ENCODE data around the gene CUX1. TPM values are rescaled to one million over a fixed set of nuclear protein-coding genes. Genes with fewer than 3 reads are reported as not detected.
"Not testable (repeated sequence)": the region's sequence is repeated elsewhere in the genome, so short reads cannot be mapped to it uniquely, and the experiment has no call there.

Gene CUX1
- total RNA-seq, 1 donor from 2014 or later, result 89.1 TPM

DNA sequence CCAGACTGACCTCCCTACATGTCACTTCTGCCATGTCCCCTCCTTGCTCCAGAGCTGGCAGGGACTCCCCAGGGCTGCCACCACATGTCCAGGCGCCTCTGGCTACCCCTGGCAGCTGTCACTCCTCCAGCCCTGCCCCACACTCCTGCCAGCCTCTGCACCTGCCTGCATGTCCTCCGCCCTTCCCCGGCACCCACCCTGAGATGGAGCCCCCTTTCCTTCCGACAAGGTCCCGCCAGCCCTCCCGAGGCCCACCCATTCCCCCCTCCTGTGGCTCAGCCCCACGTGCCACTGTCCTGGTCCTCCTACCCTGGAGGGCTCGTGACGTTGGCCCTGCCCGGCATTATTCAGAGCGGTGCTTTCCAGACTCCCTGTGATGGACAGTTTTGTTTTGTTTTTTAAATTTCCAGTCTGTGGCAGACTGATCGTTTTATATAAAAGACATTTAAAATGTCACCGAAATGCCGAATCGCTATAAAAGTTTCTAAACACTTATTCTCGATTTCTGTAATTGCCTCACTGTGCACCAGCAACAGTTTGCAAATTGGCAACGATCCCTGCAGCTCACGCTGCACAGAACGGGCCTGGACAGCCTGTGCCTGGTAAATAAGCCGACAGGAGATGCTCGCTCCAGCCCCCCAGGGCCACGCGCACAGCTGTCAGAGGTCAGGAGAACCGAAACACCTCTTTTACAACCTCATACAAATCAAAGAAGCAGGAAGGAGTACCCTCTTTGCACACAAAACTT lies 358.2 kb downstream of the CUX1 start:
- DNase-seq (ENCODE audit: extremely low spot score, unreplicated experiment), result no peak
- H3K27ac Mint-ChIP-seq (ENCODE audit: unreplicated experiment), result no peak overlapping the region
- TF ChIP-seq, protein P1, sequence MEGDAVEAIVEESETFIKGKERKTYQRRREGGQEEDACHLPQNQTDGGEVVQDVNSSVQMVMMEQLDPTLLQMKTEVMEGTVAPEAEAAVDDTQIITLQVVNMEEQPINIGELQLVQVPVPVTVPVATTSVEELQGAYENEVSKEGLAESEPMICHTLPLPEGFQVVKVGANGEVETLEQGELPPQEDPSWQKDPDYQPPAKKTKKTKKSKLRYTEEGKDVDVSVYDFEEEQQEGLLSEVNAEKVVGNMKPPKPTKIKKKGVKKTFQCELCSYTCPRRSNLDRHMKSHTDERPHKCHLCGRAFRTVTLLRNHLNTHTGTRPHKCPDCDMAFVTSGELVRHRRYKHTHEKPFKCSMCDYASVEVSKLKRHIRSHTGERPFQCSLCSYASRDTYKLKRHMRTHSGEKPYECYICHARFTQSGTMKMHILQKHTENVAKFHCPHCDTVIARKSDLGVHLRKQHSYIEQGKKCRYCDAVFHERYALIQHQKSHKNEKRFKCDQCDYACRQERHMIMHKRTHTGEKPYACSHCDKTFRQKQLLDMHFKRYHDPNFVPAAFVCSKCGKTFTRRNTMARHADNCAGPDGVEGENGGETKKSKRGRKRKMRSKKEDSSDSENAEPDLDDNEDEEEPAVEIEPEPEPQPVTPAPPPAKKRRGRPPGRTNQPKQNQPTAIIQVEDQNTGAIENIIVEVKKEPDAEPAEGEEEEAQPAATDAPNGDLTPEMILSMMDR (IDR thresholded peaks at IDR 0.05), result no peak

DNA sequence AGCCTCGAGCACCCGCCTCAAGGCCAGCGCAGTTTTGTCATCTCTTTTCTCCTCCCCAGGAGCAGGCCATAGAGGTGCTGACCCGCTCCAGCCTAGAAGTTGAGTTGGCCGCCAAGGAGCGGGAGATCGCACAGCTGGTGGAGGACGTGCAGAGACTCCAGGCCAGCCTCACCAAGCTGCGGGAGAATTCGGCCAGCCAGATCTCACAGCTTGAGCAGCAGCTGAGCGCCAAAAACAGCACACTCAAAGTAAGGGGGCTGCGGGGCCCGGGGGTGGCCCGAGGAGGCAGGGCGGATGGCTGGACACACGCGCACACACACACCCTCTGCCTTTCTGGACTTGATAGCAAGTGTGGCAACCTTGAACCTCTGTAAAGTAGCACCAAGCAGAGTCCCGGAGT lies 361.0 kb downstream of the CUX1 start:
- TF ChIP-seq, protein P1 (IDR thresholded peaks at IDR 0.05), result no peak
- Mint-ChIP-seq H3K27ac (ENCODE audit: unreplicated experiment) (no peak overlapping the region), H3K4me3 (ENCODE audit: unreplicated experiment) (no peak overlapping the region), H3K27me3 (ENCODE audit: unreplicated experiment) (no peaks in the 10 kb centered on the region), H3K36me3 (ENCODE audit: unreplicated experiment) (peaks cover 9% of the 10 kb centered on the region), H3K4me1 (ENCODE audit: unreplicated experiment) (no peaks in the 10 kb centered on the region), H3K9me3 (ENCODE audit: unreplicated experiment) (no peaks in the 10 kb centered on the region)
- DNase-seq (ENCODE audit: extremely low spot score, unreplicated experiment), result no peak

More for the DNA sequence above, 358.2 kb downstream of the CUX1 start:
- no peak overlapping the region for H3K4me3 Mint-ChIP-seq (ENCODE audit: unreplicated experiment)
- H3K9me3 Mint-ChIP-seq (ENCODE audit: unreplicated experiment), result no peaks in the 10 kb centered on the region
- H3K27me3 Mint-ChIP-seq (ENCODE audit: unreplicated experiment), result no peaks in the 10 kb centered on the region
- peaks cover 5% of the 10 kb centered on the region for H3K36me3 Mint-ChIP-seq (ENCODE audit: unreplicated experiment)
- peaks cover 2% of the 10 kb centered on the region for H3K4me1 Mint-ChIP-seq (ENCODE audit: unreplicated experiment)

DNA sequence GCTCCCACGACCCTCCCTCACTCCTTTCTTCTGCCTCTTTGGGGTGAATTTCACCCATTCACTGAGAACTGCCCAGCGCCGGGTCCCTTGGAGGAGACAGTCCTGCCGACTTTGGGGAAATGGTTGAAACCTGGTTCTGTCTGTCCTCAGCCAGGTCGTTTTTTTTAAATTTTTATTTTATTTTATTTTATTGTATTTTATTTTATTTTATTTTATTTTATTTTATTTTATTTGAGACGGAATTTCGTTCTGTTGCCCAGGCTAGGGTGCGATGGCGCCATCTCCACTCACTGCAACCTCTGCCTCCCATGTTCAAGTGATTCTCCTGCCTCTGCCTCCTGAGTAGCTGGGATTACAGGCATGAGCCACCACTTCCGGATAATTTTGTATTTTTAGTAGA lies 363.3 kb downstream of the CUX1 start:
- H3K4me1 Mint-ChIP-seq (ENCODE audit: unreplicated experiment), result no peaks in the 10 kb centered on the region
- H3K36me3 Mint-ChIP-seq (ENCODE audit: unreplicated experiment), result peaks cover 13% of the 10 kb centered on the region
- H3K27ac Mint-ChIP-seq (ENCODE audit: unreplicated experiment), result no peak overlapping the region
- no peak for DNase-seq (ENCODE audit: extremely low spot score, unreplicated experiment)
- H3K4me3 Mint-ChIP-seq (ENCODE audit: unreplicated experiment), result no peak overlapping the region
- TF ChIP-seq, protein P1 (IDR thresholded peaks at IDR 0.05), result no peak
- H3K9me3 Mint-ChIP-seq (ENCODE audit: unreplicated experiment), result no peaks in the 10 kb centered on the region
- H3K27me3 Mint-ChIP-seq (ENCODE audit: unreplicated experiment), result no peaks in the 10 kb centered on the region

DNA sequence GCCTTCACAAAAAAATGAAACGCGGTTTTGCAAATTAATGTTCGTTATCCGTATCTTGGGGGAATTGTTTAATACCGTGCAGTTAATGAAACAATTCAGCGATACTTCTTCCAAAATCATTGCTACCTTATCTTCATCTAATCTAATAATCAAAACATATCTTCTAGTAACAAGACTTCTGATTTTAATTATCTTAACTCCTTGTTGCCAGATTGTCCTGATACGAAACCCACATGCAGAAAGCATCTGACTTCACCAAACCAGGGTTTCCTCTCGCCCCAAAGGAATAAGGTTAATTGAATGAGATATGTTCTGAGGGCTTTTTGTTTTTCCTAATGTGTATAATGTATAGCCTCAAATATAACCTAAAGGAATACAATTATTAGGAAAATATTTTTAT lies 364.1 kb downstream of the CUX1 start:
- Mint-ChIP-seq H3K4me3 (ENCODE audit: unreplicated experiment) (no peak overlapping the region), H3K36me3 (ENCODE audit: unreplicated experiment) (peaks cover 18% of the 10 kb centered on the region), H3K27me3 (ENCODE audit: unreplicated experiment) (no peaks in the 10 kb centered on the region), H3K27ac (ENCODE audit: unreplicated experiment) (no peak overlapping the region), H3K9me3 (ENCODE audit: unreplicated experiment) (no peaks in the 10 kb centered on the region), H3K4me1 (ENCODE audit: unreplicated experiment) (no peaks in the 10 kb centered on the region)
- DNase-seq (ENCODE audit: extremely low spot score, unreplicated experiment), result no peak
- TF ChIP-seq, protein P1 (IDR thresholded peaks at IDR 0.05), result no peak

DNA sequence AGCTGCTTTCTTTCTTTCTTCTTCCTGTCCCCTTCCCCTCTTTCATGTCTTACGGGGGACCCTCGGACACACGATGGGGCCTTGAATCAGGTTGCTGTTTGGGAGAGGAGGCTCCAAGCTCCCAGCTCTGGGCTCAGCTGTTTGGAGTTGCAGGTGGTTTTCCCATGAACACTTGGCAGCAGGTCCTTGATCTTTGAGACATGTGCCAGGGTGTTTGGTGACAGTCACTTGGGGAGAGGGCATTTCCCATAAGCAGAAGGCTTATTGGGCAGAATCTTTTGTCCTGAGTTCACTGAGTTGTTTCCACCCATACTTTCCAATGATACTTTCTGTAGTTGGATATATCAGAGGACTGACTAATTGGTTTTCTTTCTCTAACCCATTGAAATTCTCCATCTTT lies 364.6 kb downstream of the CUX1 start:
- DNase-seq (ENCODE audit: extremely low spot score, unreplicated experiment), result no peak
- TF ChIP-seq, protein P1 (IDR thresholded peaks at IDR 0.05), result no peak
- Mint-ChIP-seq H3K4me3 (ENCODE audit: unreplicated experiment) (no peak overlapping the region), H3K4me1 (ENCODE audit: unreplicated experiment) (no peaks in the 10 kb centered on the region), H3K36me3 (ENCODE audit: unreplicated experiment) (peaks cover 18% of the 10 kb centered on the region), H3K27me3 (ENCODE audit: unreplicated experiment) (no peaks in the 10 kb centered on the region), H3K9me3 (ENCODE audit: unreplicated experiment) (no peaks in the 10 kb centered on the region), H3K27ac (ENCODE audit: unreplicated experiment) (no peak overlapping the region)

DNA sequence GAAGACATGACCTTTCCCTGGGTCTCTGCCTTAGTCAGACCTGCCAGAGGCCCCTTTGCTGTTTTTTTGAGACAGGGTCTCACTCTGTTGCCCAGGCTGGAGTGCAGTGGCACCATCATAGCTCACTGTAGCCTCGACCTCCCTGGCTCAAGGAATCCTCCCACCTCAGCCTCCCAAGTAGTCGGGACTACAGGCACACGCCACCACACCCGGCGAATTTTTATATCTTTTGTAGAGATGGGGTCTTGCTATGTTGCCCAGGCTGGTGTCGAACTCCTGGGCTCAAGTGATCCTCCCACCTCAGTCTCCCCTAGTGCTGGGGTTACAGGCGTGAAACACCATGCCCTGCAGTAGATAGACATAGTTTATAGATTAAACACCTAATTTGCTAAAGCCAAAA lies 366.4 kb downstream of the CUX1 start:
- not testable (repeated sequence) for H3K4me1 Mint-ChIP-seq (ENCODE audit: unreplicated experiment); DNase-seq (ENCODE audit: extremely low spot score, unreplicated experiment); H3K27me3 Mint-ChIP-seq (ENCODE audit: unreplicated experiment); H3K4me3 Mint-ChIP-seq (ENCODE audit: unreplicated experiment); H3K27ac Mint-ChIP-seq (ENCODE audit: unreplicated experiment); H3K9me3 Mint-ChIP-seq (ENCODE audit: unreplicated experiment)
- peaks cover 18% of the 10 kb centered on the region for H3K36me3 Mint-ChIP-seq (ENCODE audit: unreplicated experiment)
